Measurements from ENCODE around the gene TMEM255B. TPM values are rescaled to one million over a fixed set of nuclear protein-coding genes. Genes with fewer than 3 reads are reported as not detected.

The TMEM255B gene
- total and polyA plus RNA-seq, 2 donors (not counting 3 experiments of a cell fraction or from before 2014, with no cell fraction given), result 105 to 121 TPM

DNA sequence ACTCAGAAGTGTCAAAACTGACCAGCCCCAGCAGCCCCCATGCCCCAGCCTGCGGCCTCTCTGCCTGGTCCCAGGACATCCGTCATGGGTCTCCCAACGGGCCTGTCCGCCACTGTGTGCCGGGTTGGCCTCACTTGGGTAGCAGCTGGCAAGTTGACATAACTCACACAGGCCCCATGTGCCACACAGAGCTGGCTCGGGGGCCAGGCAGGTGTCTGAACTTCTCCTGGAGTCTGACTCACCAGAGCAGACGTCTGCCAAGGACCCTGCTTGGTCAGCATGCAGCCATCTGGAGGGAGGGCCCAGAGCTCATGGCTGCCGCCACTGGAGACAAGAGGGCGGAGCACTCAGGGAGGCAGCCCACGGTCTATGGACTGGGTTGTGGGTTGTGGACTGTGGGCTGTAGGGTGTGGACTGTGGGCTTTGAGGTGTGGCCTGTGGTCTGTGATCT lies 32.0 kb upstream of the TMEM255B start:
- BruUV-seq (replicated peaks), result no TSS peak
- no peak overlapping the region for H2AFZ ChIP-seq (ENCODE audit: low read depth, low read length)
- H3K9me1 ChIP-seq (replicated peaks; ENCODE audit: control insufficient read depth, extremely low read depth, insufficient read depth, low read length), result no peaks in the 10 kb centered on the region
- no peak for FAIRE-seq
- H3K4me3 ChIP-seq (replicated peaks in 1 of 3; ENCODE audit: insufficient read depth in 1 of 3, low read depth in 1 of 3, low read length in 3 of 3), result no peak overlapping the region
- H3K27me3 ChIP-seq (ENCODE audit: control insufficient read depth in 2 of 2, insufficient read depth in 2 of 2, low read length in 2 of 2), result peaks cover 0 to 2% of the 10 kb centered on the region in 2 experiments
- no peaks in the 10 kb centered on the region for H3K9me3 ChIP-seq (replicated peaks; ENCODE audit: control insufficient read depth, insufficient read depth, low read length)
- intact Hi-C loops (cut with micrococcal nuclease), result no loop called here
- no peak overlapping the region for H3K9ac ChIP-seq (replicated peaks; ENCODE audit: extremely low read depth, insufficient read depth, low read length)
- TF ChIP-seq GATA2 (IDR thresholded peaks at IDR 0.05; ENCODE audit: insufficient read depth, insufficient read length, low read depth, low read length) (no peak), FOS (IDR thresholded peaks at IDR 0.05; ENCODE audit: borderline replicate concordance, insufficient read depth, low read length) (no peak), JUN (IDR thresholded peaks at IDR 0.05; ENCODE audit: borderline replicate concordance, insufficient read depth, insufficient read length, low read depth) (no peak), MYC (IDR thresholded peaks at IDR 0.05; ENCODE audit: low read depth, low read length) (no peak)
- no peaks in the 10 kb centered on the region for H3K79me2 ChIP-seq (ENCODE audit: control insufficient read depth, insufficient read depth, low read length)
- H3K4me2 ChIP-seq (ENCODE audit: insufficient read depth, low read length), result no peak overlapping the region
- H4K20me1 ChIP-seq (replicated peaks; ENCODE audit: control insufficient read depth, extremely low read depth, insufficient read depth, low read length), result no peaks in the 10 kb centered on the region
- H3K4me1 ChIP-seq (ENCODE audit: control insufficient read depth, extremely low read depth, insufficient read depth, low read length), result no peaks in the 10 kb centered on the region
- no peak overlapping the region for H3K27ac ChIP-seq (ENCODE audit: insufficient read depth, low read depth, low read length)
- H3K36me3 ChIP-seq (ENCODE audit: control insufficient read depth in 2 of 2, extremely low read depth in 1 of 2, insufficient read depth in 2 of 2, low read length in 2 of 2), result no peaks in the 10 kb centered on the region
- dilution Hi-C loops (cut with MboI; ENCODE audit: extremely low pct_ligation_motif_present, low sequenced_read_pairs), result no loop called here
- CTCF ChIA-PET, result interaction anchor here (0.6 kb wide), 1 partner anchor 75 kb away, joined by 3 read pairs; no protein-coding TSS in a partner anchor
- DNase-seq (ENCODE audit: low read depth, low spot score), result no peak
- POLR2A ChIA-PET, result no interaction called here

DNA sequence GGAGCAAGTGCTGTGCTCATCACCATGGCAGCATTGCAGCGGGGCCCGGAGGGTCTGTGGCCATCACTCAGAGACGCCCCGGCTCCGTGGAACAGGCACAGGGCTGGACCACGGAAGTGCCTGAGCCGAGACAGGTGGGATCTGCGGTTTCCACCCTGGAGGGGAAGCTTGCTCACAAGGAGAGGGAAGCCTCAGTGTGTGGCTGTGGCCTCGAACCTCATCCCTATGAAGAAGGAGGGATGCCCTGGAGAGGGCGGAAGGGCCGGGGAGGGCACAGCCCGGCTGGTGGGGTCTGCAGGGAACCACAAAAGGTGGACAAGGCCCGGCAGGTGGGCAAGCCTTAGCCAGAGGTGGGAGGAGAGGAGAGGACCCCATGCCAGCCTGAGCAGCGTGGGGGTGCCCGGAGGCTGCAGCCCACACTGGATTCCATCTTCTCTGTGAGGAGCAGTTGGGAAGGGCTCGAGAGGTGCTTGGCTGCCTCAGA lies 30.4 kb upstream of the TMEM255B start:
- dilution Hi-C loops (cut with MboI; ENCODE audit: extremely low pct_ligation_motif_present, low sequenced_read_pairs) (no loop called here), intact Hi-C loops (cut with micrococcal nuclease) (no loop called here)
- no peak overlapping the region for H3K4me2 ChIP-seq (ENCODE audit: insufficient read depth, low read length)
- H3K9me3 ChIP-seq (replicated peaks; ENCODE audit: control insufficient read depth, insufficient read depth, low read length), result no peaks in the 10 kb centered on the region
- no peaks in the 10 kb centered on the region for H3K36me3 ChIP-seq (ENCODE audit: control insufficient read depth in 2 of 2, extremely low read depth in 1 of 2, insufficient read depth in 2 of 2, low read length in 2 of 2)
- no peaks in the 10 kb centered on the region for H4K20me1 ChIP-seq (replicated peaks; ENCODE audit: control insufficient read depth, extremely low read depth, insufficient read depth, low read length)
- no peaks in the 10 kb centered on the region for H3K4me1 ChIP-seq (ENCODE audit: control insufficient read depth, extremely low read depth, insufficient read depth, low read length)
- no peak overlapping the region for H2AFZ ChIP-seq (ENCODE audit: low read depth, low read length)
- no peaks in the 10 kb centered on the region for H3K9me1 ChIP-seq (replicated peaks; ENCODE audit: control insufficient read depth, extremely low read depth, insufficient read depth, low read length)
- TF ChIP-seq MYC (IDR thresholded peaks at IDR 0.05; ENCODE audit: low read depth, low read length), result no peak
- no peak for TF ChIP-seq EZH2 (IDR thresholded peaks at IDR 0.05; ENCODE audit: borderline replicate concordance, low read depth, low read length, severe bottlenecking)
- TF ChIP-seq POLR2A (IDR thresholded peaks at IDR 0.05; ENCODE audit: low read depth, low read length), result no peak
- TF ChIP-seq, protein P1, sequence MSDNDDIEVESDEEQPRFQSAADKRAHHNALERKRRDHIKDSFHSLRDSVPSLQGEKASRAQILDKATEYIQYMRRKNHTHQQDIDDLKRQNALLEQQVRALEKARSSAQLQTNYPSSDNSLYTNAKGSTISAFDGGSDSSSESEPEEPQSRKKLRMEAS (IDR thresholded peaks at IDR 0.05; ENCODE audit: insufficient read depth, insufficient read length), result no peak
- TF ChIP-seq FOS (IDR thresholded peaks at IDR 0.05; ENCODE audit: borderline replicate concordance, insufficient read depth, low read length), result no peak
- no peak for TF ChIP-seq JUN (IDR thresholded peaks at IDR 0.05; ENCODE audit: borderline replicate concordance, insufficient read depth, insufficient read length, low read depth)
- TF ChIP-seq POLR2AphosphoS5 (IDR thresholded peaks at IDR 0.05; ENCODE audit: insufficient read depth, low read depth, low read length), result no peak
- no peak for TF ChIP-seq GATA2 (IDR thresholded peaks at IDR 0.05; ENCODE audit: insufficient read depth, insufficient read length, low read depth, low read length)
- TF ChIP-seq, protein P2, sequence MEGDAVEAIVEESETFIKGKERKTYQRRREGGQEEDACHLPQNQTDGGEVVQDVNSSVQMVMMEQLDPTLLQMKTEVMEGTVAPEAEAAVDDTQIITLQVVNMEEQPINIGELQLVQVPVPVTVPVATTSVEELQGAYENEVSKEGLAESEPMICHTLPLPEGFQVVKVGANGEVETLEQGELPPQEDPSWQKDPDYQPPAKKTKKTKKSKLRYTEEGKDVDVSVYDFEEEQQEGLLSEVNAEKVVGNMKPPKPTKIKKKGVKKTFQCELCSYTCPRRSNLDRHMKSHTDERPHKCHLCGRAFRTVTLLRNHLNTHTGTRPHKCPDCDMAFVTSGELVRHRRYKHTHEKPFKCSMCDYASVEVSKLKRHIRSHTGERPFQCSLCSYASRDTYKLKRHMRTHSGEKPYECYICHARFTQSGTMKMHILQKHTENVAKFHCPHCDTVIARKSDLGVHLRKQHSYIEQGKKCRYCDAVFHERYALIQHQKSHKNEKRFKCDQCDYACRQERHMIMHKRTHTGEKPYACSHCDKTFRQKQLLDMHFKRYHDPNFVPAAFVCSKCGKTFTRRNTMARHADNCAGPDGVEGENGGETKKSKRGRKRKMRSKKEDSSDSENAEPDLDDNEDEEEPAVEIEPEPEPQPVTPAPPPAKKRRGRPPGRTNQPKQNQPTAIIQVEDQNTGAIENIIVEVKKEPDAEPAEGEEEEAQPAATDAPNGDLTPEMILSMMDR (IDR thresholded peaks at IDR 0.05; ENCODE audit: extremely low read depth in 1 of 2, insufficient read depth in 1 of 2, low read depth in 1 of 2, low read length in 2 of 2), result no peak
- no TSS peak for BruUV-seq (replicated peaks)
- no peak overlapping the region for H3K27ac ChIP-seq (ENCODE audit: insufficient read depth, low read depth, low read length)
- ChIA-PET CTCF (no interaction called here), POLR2A (no interaction called here)
- no peaks in the 10 kb centered on the region for H3K79me2 ChIP-seq (ENCODE audit: control insufficient read depth, insufficient read depth, low read length)
- no peak overlapping the region for H3K9ac ChIP-seq (replicated peaks; ENCODE audit: extremely low read depth, insufficient read depth, low read length)
- no peak overlapping the region for H3K4me3 ChIP-seq (replicated peaks in 1 of 3; ENCODE audit: insufficient read depth in 1 of 3, low read depth in 1 of 3, low read length in 3 of 3)
- H3K27me3 ChIP-seq (ENCODE audit: control insufficient read depth in 2 of 2, insufficient read depth in 2 of 2, low read length in 2 of 2), result peaks cover 0 to 2% of the 10 kb centered on the region in 2 experiments
- FAIRE-seq (no peak), DNase-seq (ENCODE audit: low read depth, low spot score) (no peak)
